Psoas muscle (tissue), 8 donors: ENCODE measurements around the gene YEATS4. TPM values are rescaled to one million over a fixed set of nuclear protein-coding genes. Genes with fewer than 3 reads are reported as not detected.

Experiments
- ATAC-seq, 4 donors: fragments of 200-7000 bp; cut with Tn5 transposase; one replicate each; pipeline ENCODE4 v1.9.1; 2020; ENCODE audit warnings: moderate library complexity in 3 of 4, mild to moderate bottlenecking in 2 of 4
- DNase-seq, 2 donors: peaks; one replicate each; pipeline ENCODE4 v3.0.0-alpha.2; 2020
- H3K27ac ChIP-seq: fragments of 200-600 bp; one replicate; pipeline ENCODE4 v1.8.0; 2022
- H3K27me3 ChIP-seq, 3 donors: fragments of 200-600 bp in 1 of 3; one replicate each; pipeline versions ENCODE4 v1.6.1 to v1.8.0; 2013 to 2022; ENCODE audit warnings: low read length in 2 of 3, mild to moderate bottlenecking in 2 of 3, moderate library complexity in 1 of 3; ENCODE audit not compliant: insufficient read depth in 3 of 3
- H3K36me3 ChIP-seq, 2 donors: fragments of 200-600 bp in 1 of 2; one replicate each; pipeline versions ENCODE4 v1.6.1 to v1.8.0; 2013 to 2022; ENCODE audit warnings: low read depth in 1 of 2, mild to moderate bottlenecking in 1 of 2, moderate library complexity in 1 of 2; ENCODE audit not compliant: insufficient read depth in 1 of 2
- H3K4me1 ChIP-seq: fragments of 200-600 bp; one replicate; pipeline ENCODE4 v1.8.0; 2022
- H3K4me3 ChIP-seq: fragments of 200-600 bp; one replicate; pipeline ENCODE4 v1.8.0; 2022; ENCODE audit warnings: mild to moderate bottlenecking
- H3K9me3 ChIP-seq: fragments of 200-600 bp; one replicate; pipeline ENCODE4 v1.8.0; 2022
- WGBS, 3 donors: extraction: QIAGEN DNeasy Blood & Tissue Kit; methylation state at CpG; one replicate each; pipeline versions ENCODE4 v1.1.6 to v1.1.7; 2013; 5-methylcytosine and 5-hydroxymethylcytosine counted together
- intact Hi-C, 2 donors: fragments of 100-400 bp; cut with DNase I; formaldehyde crosslinking; loops; one replicate each; pipeline versions ENCODE4 v1.11.0 to v1.14.2; 2022
- polyA plus RNA-seq, 3 donors: library from polyadenylated mRNA; stranded (reverse); fragments of 200-250 nt; gene quantifications; one replicate each; pipeline ENCODE4 v1.2.3, GENCODE V29; 2013
- total RNA-seq, 4 donors: library from RNA; stranded (reverse); fragmentation: NEBNext Ultra II Directional in 2 of 4; extraction: Animal tissue kit (Norgen Biotek cat#: 25700) in 2 of 4; gene quantifications; one replicate each; pipeline versions ENCODE4 v1.2.1 to v1.2.4, GENCODE V29; 2021 to 2023
- TF ChIP-seq, protein P1 (sequence below): fragments of 200-600 bp; IDR thresholded peaks from one replicate; pipeline ENCODE4 v1.8.0; 2022; ENCODE audit warnings: antibody characterized with exemption
- donor health status: healthy with polysubstance abuse.
- donor health status: DM: no; HTN: no; CAD: no; lungs with moderate emphysema.
- donor health status: Bipolar disorder and iron deficiency.
- donor health status: healthy.
- donor health status: DM: yes; HTN: yes; CAD: no.
- donor health status: DM: no; HTN: no; CAD: no.
- donor health status: DM: no; HTN: no; CAD: no.
- donor health status: DM: yes; HTN: yes; CAD: no.

YEATS4 gene
- total and polyA plus RNA-seq, 7 donors, result 6.2 to 17.7 (median 12.4) TPM

- intact Hi-C loops, result no loop called here
- no peak overlapping the region for H3K27ac ChIP-seq
- H3K9me3 ChIP-seq, result no peaks in the 10 kb centered on the region
- no peak overlapping the region for H3K4me3 ChIP-seq
- DNase-seq (no peak), ATAC-seq (no peak)
- WGBS, 3 donors, result 92 to 95% (median 95%) methylated on average over 1 of the region's 1 CpG
- no peaks in the 10 kb centered on the region for H3K27me3 ChIP-seq
- H3K4me1 ChIP-seq, result no peaks in the 10 kb centered on the region
- TF ChIP-seq, protein P1, sequence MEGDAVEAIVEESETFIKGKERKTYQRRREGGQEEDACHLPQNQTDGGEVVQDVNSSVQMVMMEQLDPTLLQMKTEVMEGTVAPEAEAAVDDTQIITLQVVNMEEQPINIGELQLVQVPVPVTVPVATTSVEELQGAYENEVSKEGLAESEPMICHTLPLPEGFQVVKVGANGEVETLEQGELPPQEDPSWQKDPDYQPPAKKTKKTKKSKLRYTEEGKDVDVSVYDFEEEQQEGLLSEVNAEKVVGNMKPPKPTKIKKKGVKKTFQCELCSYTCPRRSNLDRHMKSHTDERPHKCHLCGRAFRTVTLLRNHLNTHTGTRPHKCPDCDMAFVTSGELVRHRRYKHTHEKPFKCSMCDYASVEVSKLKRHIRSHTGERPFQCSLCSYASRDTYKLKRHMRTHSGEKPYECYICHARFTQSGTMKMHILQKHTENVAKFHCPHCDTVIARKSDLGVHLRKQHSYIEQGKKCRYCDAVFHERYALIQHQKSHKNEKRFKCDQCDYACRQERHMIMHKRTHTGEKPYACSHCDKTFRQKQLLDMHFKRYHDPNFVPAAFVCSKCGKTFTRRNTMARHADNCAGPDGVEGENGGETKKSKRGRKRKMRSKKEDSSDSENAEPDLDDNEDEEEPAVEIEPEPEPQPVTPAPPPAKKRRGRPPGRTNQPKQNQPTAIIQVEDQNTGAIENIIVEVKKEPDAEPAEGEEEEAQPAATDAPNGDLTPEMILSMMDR, result no peak
- no peaks in the 10 kb centered on the region for H3K36me3 ChIP-seq
Measured at GRCh38 chr12:69350777-69351176, 8.8 kb upstream of the YEATS4 start.

DNA sequence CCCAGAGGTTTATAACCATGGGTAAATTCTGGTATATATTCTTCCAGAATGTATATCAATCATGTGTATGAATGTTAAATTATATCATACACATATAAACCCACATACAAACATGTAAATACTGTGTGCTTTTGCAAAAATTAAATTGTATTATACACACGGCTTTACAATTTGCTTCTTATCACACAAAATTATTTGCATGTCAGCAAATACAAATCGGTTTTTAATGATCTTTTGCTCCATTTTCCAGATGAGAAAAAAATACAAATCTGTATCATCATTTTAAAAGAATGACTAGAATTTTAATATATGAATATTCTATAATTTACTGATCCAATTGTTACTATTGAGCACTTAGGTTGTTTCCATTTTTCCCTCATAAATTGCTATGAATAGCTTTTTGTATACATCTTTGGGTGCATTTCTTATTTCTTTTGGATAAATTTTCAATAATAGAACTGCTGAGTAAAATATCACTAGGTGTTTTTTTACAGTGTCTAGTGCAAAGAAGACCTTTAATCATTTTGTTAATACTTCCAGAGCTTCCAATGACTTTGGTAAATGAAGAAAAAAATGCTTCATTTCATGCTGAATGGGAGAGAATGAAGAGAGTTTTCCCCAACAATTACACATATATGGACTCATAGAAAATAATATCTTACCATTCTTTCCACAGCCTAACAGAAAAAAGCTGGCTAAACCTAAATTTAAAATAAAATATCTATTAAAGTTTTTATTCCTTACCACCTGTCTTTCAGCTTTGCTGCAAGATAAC, 7.9 kb upstream of the YEATS4 start:
- no peaks in the 10 kb centered on the region for H3K4me1 ChIP-seq
- no peaks in the 10 kb centered on the region for H3K36me3 ChIP-seq
- TF ChIP-seq, protein P1, result no peak
- no peak for DNase-seq
- H3K4me3 ChIP-seq, result no peak overlapping the region
- 83 to 89% (median 89%) methylated on average over 2 of the region's 2 CpGs for WGBS, 3 donors
- no peak overlapping the region for H3K27ac ChIP-seq
- no peaks in the 10 kb centered on the region for H3K27me3 ChIP-seq
- H3K9me3 ChIP-seq, result no peaks in the 10 kb centered on the region
- intact Hi-C loops, result no loop called here
- no peak for ATAC-seq

GRCh38 chr12:69352904-69353303, 6.6 kb upstream of the YEATS4 start:
- Histone ChIP-seq H3K9me3 (no peaks in the 10 kb centered on the region), H3K27me3 (no peaks in the 10 kb centered on the region), H3K27ac (no peak overlapping the region), H3K4me1 (no peaks in the 10 kb centered on the region), H3K36me3 (no peaks in the 10 kb centered on the region), H3K4me3 (no peak overlapping the region)
- intact Hi-C loops, result no loop called here
- DNase-seq, result no peak
- TF ChIP-seq, protein P1, result no peak
- no peak for ATAC-seq
- WGBS, 3 donors, result 92 to 93% (median 92%) methylated on average over 5 of the region's 5 CpGs

GRCh38 chr12:69354172-69354555, 5.4 kb upstream of the YEATS4 start:
- no peaks in the 10 kb centered on the region for H3K36me3 ChIP-seq
- intact Hi-C loops, result no loop called here
- ATAC-seq, result no peak
- no peak for DNase-seq
- H3K27ac ChIP-seq, result no peak overlapping the region
- no peaks in the 10 kb centered on the region for H3K9me3 ChIP-seq
- H3K27me3 ChIP-seq, result no peaks in the 10 kb centered on the region
- peaks cover 6% of the 10 kb centered on the region for H3K4me1 ChIP-seq
- WGBS, 3 donors, result 78 to 91% (median 79%) methylated on average over 1 of the region's 1 CpG
- H3K4me3 ChIP-seq, result no peak overlapping the region
- TF ChIP-seq, protein P1, result no peak
